Mesothelial cell of epicardium (in vitro differentiated cells): ENCODE data around the gene KLF13. TPM values are rescaled to one million over a fixed set of nuclear protein-coding genes. Genes with fewer than 3 reads are reported as not detected.

ENCODE experiments used
- DNase-seq, 2 experiments: peaks; one replicate each; pipeline ENCODE4 v3.0.0; 2021; ENCODE audit warnings: low spot score in 2 of 2; ENCODE audit not compliant: unreplicated experiment in 2 of 2
- H3K27ac Mint-ChIP-seq: 2 replicates; pipeline ENCODE4 v1.8.0; 2021; ENCODE audit warnings: mixed read lengths
- H3K27me3 Mint-ChIP-seq: 2 replicates; pipeline ENCODE4 v1.8.0; 2021; ENCODE audit warnings: low read depth, mixed read lengths
- H3K36me3 Mint-ChIP-seq: 2 replicates; pipeline ENCODE4 v1.8.0; 2021; ENCODE audit warnings: mixed read lengths
- H3K4me1 Mint-ChIP-seq: 2 replicates; pipeline ENCODE4 v1.8.0; 2021; ENCODE audit warnings: mixed read lengths
- H3K4me3 Mint-ChIP-seq: 2 replicates; pipeline ENCODE4 v1.8.0; 2021; ENCODE audit warnings: mild to moderate bottlenecking, moderate library complexity, mixed read lengths
- H3K9me3 Mint-ChIP-seq: 2 replicates; pipeline ENCODE4 v1.8.0; 2021; ENCODE audit warnings: mixed read lengths
- total RNA-seq: library from RNA; stranded (reverse); gene quantifications from 3 replicates; pipeline ENCODE4 v1.2.1, GENCODE V29; 2021
- TF ChIP-seq, protein P1 (sequence below): fragments of 200-600 bp; sonication (generic); IDR thresholded peaks from one replicate; pipeline ENCODE4 v1.5.0; 2021; ENCODE audit warnings: antibody characterized with exemption; ENCODE audit not compliant: unreplicated experiment

KLF13 gene
- total RNA-seq: 26.9 to 29.5 TPM (median 28.1 TPM) in 3 replicates

DNA sequence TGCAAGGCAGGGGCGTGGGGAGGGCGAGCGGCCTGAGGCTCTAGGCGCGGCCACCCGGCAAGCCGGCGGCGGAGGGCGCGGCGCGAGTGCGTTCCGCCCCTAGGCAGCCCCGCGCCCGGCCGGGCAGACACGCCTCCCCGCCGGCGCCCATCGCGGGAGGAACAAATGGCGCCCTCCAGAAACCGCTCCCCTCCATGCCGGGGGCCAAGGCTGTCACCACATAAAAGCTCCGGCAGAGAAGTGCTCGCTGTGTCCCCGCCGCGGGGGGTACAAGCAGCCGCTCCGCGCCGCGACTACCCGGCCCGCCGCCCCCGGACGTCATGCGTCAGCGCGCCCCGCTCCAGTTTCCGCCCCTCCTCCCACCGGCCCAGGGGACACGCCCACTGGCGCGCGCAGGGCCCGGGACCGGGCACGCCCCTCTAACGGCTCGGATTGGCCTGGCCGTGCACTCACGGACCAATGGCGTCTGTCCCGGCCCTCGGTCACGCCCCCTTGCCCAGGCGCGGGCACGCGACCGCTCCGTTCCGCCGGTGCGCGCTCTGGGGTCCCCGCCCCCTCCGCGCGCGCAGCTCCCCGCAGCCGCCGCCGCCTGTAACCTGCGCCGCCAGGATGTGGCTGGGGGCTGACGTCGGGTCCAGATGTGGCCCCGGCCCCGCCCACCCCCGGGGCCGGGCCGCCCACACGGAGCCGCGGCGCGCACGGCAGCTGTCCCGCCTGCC is at the start of gene KLF13:
TSS of gene KLF13 (plus strand) at position 680 of the 719 bp plus-strand sequence. CDS start 378 bp downstream, outside the sequence.
- peaks cover 5% of the 10 kb centered on the region for H3K27me3 Mint-ChIP-seq
- peaks cover 21% of the 10 kb centered on the region for H3K4me1 Mint-ChIP-seq
- DNase-seq: peak; percentile 99
- peak within 1 kb of the TSS; percentile 86 for H3K27ac Mint-ChIP-seq
- TF ChIP-seq, protein P1, sequence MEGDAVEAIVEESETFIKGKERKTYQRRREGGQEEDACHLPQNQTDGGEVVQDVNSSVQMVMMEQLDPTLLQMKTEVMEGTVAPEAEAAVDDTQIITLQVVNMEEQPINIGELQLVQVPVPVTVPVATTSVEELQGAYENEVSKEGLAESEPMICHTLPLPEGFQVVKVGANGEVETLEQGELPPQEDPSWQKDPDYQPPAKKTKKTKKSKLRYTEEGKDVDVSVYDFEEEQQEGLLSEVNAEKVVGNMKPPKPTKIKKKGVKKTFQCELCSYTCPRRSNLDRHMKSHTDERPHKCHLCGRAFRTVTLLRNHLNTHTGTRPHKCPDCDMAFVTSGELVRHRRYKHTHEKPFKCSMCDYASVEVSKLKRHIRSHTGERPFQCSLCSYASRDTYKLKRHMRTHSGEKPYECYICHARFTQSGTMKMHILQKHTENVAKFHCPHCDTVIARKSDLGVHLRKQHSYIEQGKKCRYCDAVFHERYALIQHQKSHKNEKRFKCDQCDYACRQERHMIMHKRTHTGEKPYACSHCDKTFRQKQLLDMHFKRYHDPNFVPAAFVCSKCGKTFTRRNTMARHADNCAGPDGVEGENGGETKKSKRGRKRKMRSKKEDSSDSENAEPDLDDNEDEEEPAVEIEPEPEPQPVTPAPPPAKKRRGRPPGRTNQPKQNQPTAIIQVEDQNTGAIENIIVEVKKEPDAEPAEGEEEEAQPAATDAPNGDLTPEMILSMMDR: no peak
- no peaks in the 10 kb centered on the region for H3K36me3 Mint-ChIP-seq
- peaks cover 2% of the 10 kb centered on the region for H3K9me3 Mint-ChIP-seq
- peak within 1 kb of the TSS; percentile 79 for H3K4me3 Mint-ChIP-seq

DNA sequence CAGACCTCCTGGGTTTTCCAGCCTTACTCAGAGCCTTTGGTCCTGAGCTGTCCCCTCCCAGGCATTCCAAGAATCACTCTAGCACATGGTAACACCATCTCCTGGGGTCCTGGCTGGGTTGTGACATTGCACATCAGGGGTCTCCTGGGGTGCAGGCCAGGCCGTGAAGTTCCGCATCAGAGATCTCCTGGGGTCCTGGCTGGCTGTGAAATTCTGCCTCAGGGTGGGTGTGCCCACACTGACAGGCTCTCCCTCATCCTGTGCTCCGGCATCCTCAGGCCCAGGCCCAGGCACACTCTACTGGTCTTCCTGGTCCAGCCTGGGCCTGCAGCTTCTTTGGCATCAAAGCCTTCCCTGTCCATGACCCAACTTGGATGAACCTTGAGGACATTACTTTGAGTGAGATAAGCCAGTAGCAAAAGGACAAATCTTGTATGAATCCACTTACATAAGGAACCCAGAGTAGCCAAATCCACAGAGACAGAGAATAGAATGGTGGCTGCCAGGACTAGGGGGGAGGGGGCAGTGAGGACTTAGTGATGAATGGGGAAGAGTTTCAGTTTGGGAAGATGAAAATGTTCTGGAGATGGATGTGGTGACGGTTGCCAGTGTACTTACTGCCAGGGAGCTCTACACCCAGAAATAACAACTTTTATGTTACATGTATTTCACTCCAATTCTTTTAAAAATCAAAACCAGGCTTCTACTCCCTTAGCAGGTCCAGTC is 49.1 kb upstream of the KLF13 start:
- no peak overlapping the region for H3K27ac Mint-ChIP-seq
- peaks cover 32% of the 10 kb centered on the region for H3K4me1 Mint-ChIP-seq
- DNase-seq: no peak
- H3K4me3 Mint-ChIP-seq: no peak overlapping the region
- H3K27me3 Mint-ChIP-seq: no peaks in the 10 kb centered on the region
- TF ChIP-seq, protein P1: no peak
- H3K9me3 Mint-ChIP-seq: no peaks in the 10 kb centered on the region
- no peaks in the 10 kb centered on the region for H3K36me3 Mint-ChIP-seq

GRCh38 chr15:31278061-31278445 is 48.6 kb upstream of the KLF13 start:
- DNase-seq: no peak
- Mint-ChIP-seq H3K9me3 (no peaks in the 10 kb centered on the region), H3K36me3 (no peaks in the 10 kb centered on the region), H3K27ac (no peak overlapping the region), H3K27me3 (no peaks in the 10 kb centered on the region), H3K4me1 (peaks cover 28% of the 10 kb centered on the region), H3K4me3 (no peak overlapping the region)
- TF ChIP-seq, protein P1: no peak

GRCh38 chr15:31278544-31279220 is 48.0 kb upstream of the KLF13 start:
- no peaks in the 10 kb centered on the region for H3K36me3 Mint-ChIP-seq
- H3K27ac Mint-ChIP-seq: no peak overlapping the region
- DNase-seq: peak in 1 of 2 experiments; percentile 36
- TF ChIP-seq, protein P1: no peak
- no peak overlapping the region for H3K4me3 Mint-ChIP-seq
- H3K4me1 Mint-ChIP-seq: peaks cover 23% of the 10 kb centered on the region
- no peaks in the 10 kb centered on the region for H3K27me3 Mint-ChIP-seq
- peaks cover 5% of the 10 kb centered on the region for H3K9me3 Mint-ChIP-seq

DNA sequence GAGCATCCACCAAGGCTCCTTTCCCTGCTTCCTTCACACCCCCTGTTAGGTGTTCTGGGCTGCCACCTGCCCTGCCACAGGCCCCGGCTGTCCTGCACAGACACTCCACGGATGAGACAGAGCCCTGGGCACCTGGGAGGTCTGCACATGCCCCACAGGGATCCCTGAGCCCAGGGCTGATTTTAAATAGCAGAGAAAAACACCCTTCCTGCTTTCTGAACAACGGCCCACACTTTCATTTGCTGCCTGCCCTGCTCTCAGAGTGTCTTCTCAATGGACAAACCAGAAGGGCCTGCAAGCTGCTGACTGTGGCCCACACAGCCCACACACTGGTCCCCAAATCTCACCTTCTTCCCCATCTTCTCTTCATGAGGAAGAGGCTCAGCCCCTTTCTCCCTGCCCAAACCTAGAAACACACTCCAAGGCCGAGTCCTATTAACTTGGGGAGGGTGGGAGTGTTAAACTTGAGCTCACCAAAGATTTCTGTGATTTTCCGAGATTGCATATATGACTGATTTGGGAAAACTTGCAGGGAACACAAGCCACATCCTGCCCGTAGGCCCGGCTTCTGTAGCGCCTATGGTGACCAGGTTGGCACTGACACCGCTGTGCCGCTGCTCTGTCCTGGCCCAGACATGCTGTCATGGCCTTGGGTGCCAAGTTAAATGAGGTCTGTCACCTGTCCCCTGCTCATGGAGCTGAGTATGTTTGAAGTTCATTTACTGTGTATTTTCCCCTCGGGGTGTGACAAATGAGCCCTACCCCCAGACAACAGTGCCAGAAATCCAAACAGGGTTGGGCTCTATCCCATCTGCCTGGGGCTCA is 47.2 kb upstream of the KLF13 start:
- DNase-seq: peak in 1 of 2 experiments; percentile 29
- Mint-ChIP-seq H3K9me3 (peaks cover 11% of the 10 kb centered on the region), H3K27me3 (peaks cover 6% of the 10 kb centered on the region), H3K4me3 (no peak overlapping the region), H3K4me1 (peaks cover 22% of the 10 kb centered on the region), H3K27ac (no peak overlapping the region), H3K36me3 (no peaks in the 10 kb centered on the region)
- TF ChIP-seq, protein P1: no peak
